H1 (cell line): Measurements from ENCODE around the gene TPST2. TPM values are rescaled to one million over a fixed set of nuclear protein-coding genes. Genes with fewer than 3 reads are reported as not detected.

Source experiments
- CTCF ChIA-PET: fragments of 300-600 bp; sonication (Branson Sonifier 250); formaldehyde crosslinking; loops from one replicate; lab custom pipeline; 2021; ENCODE audit not compliant: partially characterized antibody; lab: Charles Lee
- POLR2A ChIA-PET: fragments of 300-600 bp; sonication (Branson Sonifier 250); formaldehyde crosslinking; loops from one replicate; lab custom pipeline; 2021; ENCODE audit warnings: inconsistent platforms; ENCODE audit not compliant: partially characterized antibody; lab: Charles Lee
- DNase-seq, 2 experiments: peaks; one replicate each; pipeline versions ENCODE4 v3.0.0 to v3.0.0-alpha.2; 2010 to 2022; ENCODE audit warnings: low spot score in 2 of 2, low read depth in 1 of 2, mixed read lengths in 1 of 2
- FAIRE-seq: peaks from 2 replicates; lab custom pipeline; 2011; peaks lifted over from hg19 to GRCh38; lab: Jason Lieb, UNC
- H2AFZ ChIP-seq: 2 replicates; pipeline ENCODE4 v1.8.1; 2012; ENCODE audit warnings: low read length, inconsistent platforms
- H2AK5ac ChIP-seq: 2 replicates; pipeline ENCODE4 v1.6.1; 2013; ENCODE audit warnings: low read depth, low read length
- H2BK120ac ChIP-seq: replicated peaks from 2 replicates; pipeline ENCODE3; 2013; ENCODE audit warnings: low read depth, low read length, inconsistent platforms
- H2BK12ac ChIP-seq: 2 replicates; pipeline ENCODE4 v1.6.1; 2013; ENCODE audit warnings: low read depth, low read length
- H2BK15ac ChIP-seq: 2 replicates; pipeline ENCODE4 v1.6.1; 2013; ENCODE audit warnings: low read length
- H2BK20ac ChIP-seq: 2 replicates; pipeline ENCODE4 v1.6.1; 2013; ENCODE audit warnings: low read length
- H2BK5ac ChIP-seq: 2 replicates; pipeline ENCODE4 v1.6.1; 2013; ENCODE audit warnings: low read depth, low read length
- H3K14ac ChIP-seq: 2 replicates; pipeline ENCODE4 v1.6.1; 2013; ENCODE audit warnings: inconsistent platforms; ENCODE audit not compliant: insufficient read length
- H3K18ac ChIP-seq: 2 replicates; pipeline ENCODE4 v1.6.1; 2013; ENCODE audit warnings: low read length; ENCODE audit errors: extremely low read depth
- H3K23ac ChIP-seq: 2 replicates; pipeline ENCODE4 v1.6.1; 2013; ENCODE audit warnings: inconsistent platforms; ENCODE audit not compliant: insufficient read length
- H3K23me2 ChIP-seq: 2 replicates; pipeline ENCODE4 v1.6.1; 2013; ENCODE audit warnings: low read depth, low read length
- H3K27ac ChIP-seq: 2 replicates; pipeline ENCODE4 v1.6.1; 2011; ENCODE audit warnings: low read depth, low read length, inconsistent platforms
- H3K27me3 ChIP-seq, 4 experiments: replicated peaks in 1 of 4; 1 replicate in 1 of 4; 2 replicates in 3 of 4; pipeline versions ENCODE4 v1.6.1 to v1.8.1; 2011 to 2013; ENCODE audit warnings: low read length in 3 of 4, mild to moderate bottlenecking in 3 of 4, inconsistent platforms in 2 of 4, mixed read lengths in 2 of 4, moderate library complexity in 1 of 4; ENCODE audit not compliant: control insufficient read depth in 3 of 4, insufficient read depth in 3 of 4; ENCODE audit errors: extremely low read depth in 1 of 4
- H3K36me3 ChIP-seq, 4 experiments: 2 replicates each; pipeline versions ENCODE4 v1.6.1 to v1.8.1; 2011 to 2013; ENCODE audit warnings: mild to moderate bottlenecking in 4 of 4, low read length in 3 of 4, moderate library complexity in 2 of 4, control low read depth in 1 of 4, inconsistent platforms in 1 of 4; ENCODE audit not compliant: insufficient read depth in 4 of 4, control insufficient read depth in 2 of 4
- H3K4ac ChIP-seq: replicated peaks from 2 replicates; pipeline ENCODE3; 2013; ENCODE audit warnings: low read length, low read depth, mixed read lengths, inconsistent platforms; ENCODE audit not compliant: insufficient read length
- H3K4me1 ChIP-seq, 4 experiments: replicated peaks in 1 of 4; 1 replicate in 1 of 4; 2 replicates in 3 of 4; pipeline versions ENCODE4 v1.6.1 to v1.8.1; 2011 to 2013; ENCODE audit warnings: low read length in 3 of 4, inconsistent platforms in 2 of 4, mixed read lengths in 1 of 4; ENCODE audit not compliant: insufficient read depth in 4 of 4, control insufficient read depth in 3 of 4
- H3K4me2 ChIP-seq, 2 experiments: 2 replicates each; pipeline versions ENCODE4 v1.6.1 to v1.8.1; 2011 to 2013; ENCODE audit warnings: low read depth in 2 of 2, low read length in 2 of 2, control low read depth in 1 of 2, inconsistent platforms in 1 of 2, mild to moderate bottlenecking in 1 of 2; ENCODE audit not compliant: insufficient read depth in 1 of 2
- H3K4me3 ChIP-seq, 4 experiments: fragments of 200-600, 300-600 bp in 1 of 4; sonication (generic), shearing (Covaris generic), sonication (Bioruptor Twin) in 1 of 4; 2 replicates each; pipeline versions ENCODE4 v1.5.1 to v1.8.1; 2011 to 2016; ENCODE audit warnings: low read length in 4 of 4, low read depth in 3 of 4, control low read depth in 2 of 4, inconsistent platforms in 2 of 4, mild to moderate bottlenecking in 2 of 4, mixed read lengths in 1 of 4, moderate library complexity in 1 of 4; ENCODE audit not compliant: insufficient read depth in 2 of 4; ENCODE audit errors: extremely low read depth in 1 of 4
- H3K56ac ChIP-seq: replicated peaks from 2 replicates; pipeline ENCODE3; 2013; ENCODE audit warnings: low read depth, mild to moderate bottlenecking, mixed read lengths, low read length, inconsistent platforms; ENCODE audit not compliant: insufficient read length
- H3K79me1 ChIP-seq: 2 replicates; pipeline ENCODE4 v1.6.1; 2013; ENCODE audit warnings: low read depth, low read length, control low read depth
- H3K79me2 ChIP-seq, 2 experiments: 2 replicates each; pipeline versions ENCODE4 v1.6.1 to v1.8.1; 2012 to 2013; ENCODE audit warnings: low read length in 2 of 2, mild to moderate bottlenecking in 2 of 2, inconsistent platforms in 1 of 2; ENCODE audit not compliant: insufficient read depth in 2 of 2, control insufficient read depth in 1 of 2
- H3K9ac ChIP-seq, 4 experiments: replicated peaks in 1 of 4; 1 replicate in 1 of 4; 2 replicates in 3 of 4; pipeline versions ENCODE4 v1.6.1 to v1.8.1; 2011 to 2013; ENCODE audit warnings: low read depth in 3 of 4, low read length in 3 of 4, control low read depth in 2 of 4, mild to moderate bottlenecking in 2 of 4, moderate library complexity in 2 of 4, inconsistent platforms in 1 of 4; ENCODE audit errors: extremely low read depth in 1 of 4
- H3K9me3 ChIP-seq, 2 experiments: 2 replicates each; pipeline versions ENCODE4 v1.6.1 to v1.8.1; 2012 to 2013; ENCODE audit warnings: mild to moderate bottlenecking in 2 of 2, moderate library complexity in 2 of 2, control low read depth in 1 of 2, inconsistent platforms in 1 of 2, low read depth in 1 of 2, low read length in 1 of 2, mixed read lengths in 1 of 2; ENCODE audit not compliant: insufficient read depth in 2 of 2
- H4K20me1 ChIP-seq, 2 experiments: replicated peaks in 1 of 2; 2 replicates each; pipeline versions ENCODE3 to v1.8.1; 2011 to 2013; ENCODE audit warnings: inconsistent platforms in 2 of 2, low read length in 2 of 2, mild to moderate bottlenecking in 1 of 2; ENCODE audit not compliant: insufficient read depth in 2 of 2, control insufficient read depth in 1 of 2
- H4K5ac ChIP-seq: 2 replicates; pipeline ENCODE4 v1.6.1; 2013; ENCODE audit warnings: low read length, low read depth, mixed read lengths, inconsistent platforms; ENCODE audit not compliant: insufficient read length
- H4K8ac ChIP-seq: 2 replicates; pipeline ENCODE4 v1.8.0; 2013; ENCODE audit warnings: mild to moderate bottlenecking, moderate library complexity, low read length, inconsistent platforms; ENCODE audit not compliant: insufficient read depth; ENCODE audit errors: extremely low read depth
- H4K91ac ChIP-seq: replicated peaks from 2 replicates; pipeline ENCODE3; 2013; ENCODE audit warnings: low read length, mixed read lengths, inconsistent platforms; ENCODE audit not compliant: insufficient read length
- BCL11A ChIP-seq, 2 experiments: IDR thresholded peaks; one replicate each; pipeline ENCODE4 v1.6.1; 2011; ENCODE audit warnings: low read depth in 2 of 2, low read length in 2 of 2, mild to moderate bottlenecking in 2 of 2
- CEBPB ChIP-seq: IDR thresholded peaks from 2 replicates; pipeline ENCODE4 v1.6.1; 2012; ENCODE audit warnings: low read depth, low read length
- CHD1 ChIP-seq: IDR thresholded peaks from 2 replicates; pipeline ENCODE4 v1.6.1; 2012; ENCODE audit warnings: low read depth, low read length, improper control_type of control experiment
- CTBP2 ChIP-seq: IDR thresholded peaks from 2 replicates; pipeline ENCODE4 v1.7.0; 2011; ENCODE audit warnings: borderline replicate concordance, mild to moderate bottlenecking, moderate library complexity, mixed read lengths, low read length; ENCODE audit not compliant: insufficient read depth, insufficient read length
- E2F6 ChIP-seq: IDR thresholded peaks from 2 replicates; pipeline ENCODE4 v1.6.1; 2012; ENCODE audit warnings: inconsistent platforms
- EP300 ChIP-seq, 2 experiments: IDR thresholded peaks; 1 replicate in 1 of 2; 2 replicates in 1 of 2; pipeline ENCODE4 v1.6.1; 2011 to 2012; ENCODE audit warnings: low read depth in 2 of 2, low read length in 2 of 2, mild to moderate bottlenecking in 2 of 2, borderline replicate concordance in 1 of 2, inconsistent platforms in 1 of 2, moderate library complexity in 1 of 2
- POLR2A ChIP-seq, 2 experiments: IDR thresholded peaks; 1 replicate in 1 of 2; 2 replicates in 1 of 2; pipeline ENCODE4 v1.6.1; 2011; ENCODE audit warnings: low read depth in 2 of 2, low read length in 2 of 2, mild to moderate bottlenecking in 2 of 2; ENCODE audit errors: control extremely low read depth in 1 of 2
- POU5F1 ChIP-seq: IDR thresholded peaks from 2 replicates; pipeline ENCODE4 v1.6.1; 2011; ENCODE audit warnings: low read depth, mild to moderate bottlenecking, low read length, moderate library complexity
- RFX5 ChIP-seq: IDR thresholded peaks from 2 replicates; pipeline ENCODE4 v1.6.1; 2011; ENCODE audit warnings: low read depth, low read length, improper control_type of control experiment, borderline replicate concordance
- RXRA ChIP-seq: IDR thresholded peaks from 2 replicates; pipeline ENCODE4 v1.6.1; 2011; ENCODE audit warnings: low read depth, mild to moderate bottlenecking, low read length, moderate library complexity; ENCODE audit not compliant: insufficient read depth
- SP4 ChIP-seq: IDR thresholded peaks from 2 replicates; pipeline ENCODE4 v1.6.1; 2012; ENCODE audit warnings: low read length, inconsistent platforms
- TAF1 ChIP-seq: IDR thresholded peaks from 2 replicates; pipeline ENCODE4 v1.6.1; 2011; ENCODE audit warnings: mild to moderate bottlenecking, low read depth, low read length
- TCF12 ChIP-seq: IDR thresholded peaks from 2 replicates; pipeline ENCODE4 v1.6.1; 2011; ENCODE audit warnings: low read depth, mild to moderate bottlenecking, low read length
- TEAD4 ChIP-seq: IDR thresholded peaks from 2 replicates; pipeline ENCODE4 v1.6.1; 2012; ENCODE audit warnings: low read depth, low read length, inconsistent platforms, mixed read lengths
- WGBS, 2 experiments: shearing (Covaris generic) in 1 of 2; methylation state at CpG; one replicate each; pipeline versions ENCODE4 v1.1.6 to v1.1.7; 2013 to 2015; ENCODE audit warnings: low lambda C conversion rate in 2 of 2, mixed read lengths in 2 of 2, inconsistent platforms in 1 of 2, low coverage in 1 of 2, missing lambda C conversion rate in 1 of 2; ENCODE audit not compliant: insufficient replicate concordance in 2 of 2, insufficient coverage in 1 of 2, insufficient read length in 1 of 2; ENCODE audit errors: extremely low coverage in 1 of 2, missing lambda C conversion rate in 1 of 2; 5-methylcytosine and 5-hydroxymethylcytosine counted together
- polyA plus RNA-seq, 7 experiments: library from polyadenylated mRNA; depleted of rRNA in 3 of 7; stranded (reverse) in 5 of 7; unstranded in 2 of 7; fragments of >200 nt in 5 of 7; fragments of 200-250 nt in 2 of 7; gene quantifications; 1 replicate in 5 of 7; 2 replicates in 1 of 7; 4 replicates in 1 of 7; pipeline versions ENCODE4 v1.2.1 to v1.2.3, GENCODE V29; 2011 to 2013; ENCODE audit warnings: missing spikeins in 2 of 7, mixed read lengths in 2 of 7
- total RNA-seq: library from RNA; stranded (reverse); fragmentation: NEBNext Ultra II Directional; extraction: Animal tissue kit (Norgen Biotek cat#: 25700); gene quantifications from 2 replicates; pipeline ENCODE4 v1.2.1, GENCODE V29; 2021

TPST2 gene
- total and polyA plus RNA-seq, 2 of the 8 experiments (the other 6 are each of a cell fraction or from before 2014, with no cell fraction given), result 58.8 to 143 TPM

GRCh38 chr22:26483043-26483438 is 106.9 kb downstream of the TPST2 start:
- H3K56ac ChIP-seq, result peak overlapping the region; percentile 78
- no peak overlapping the region for H2AK5ac ChIP-seq
- H4K8ac ChIP-seq, result peak overlapping the region; percentile 99
- H2BK5ac ChIP-seq, result peak overlapping the region; percentile 41
- POLR2A ChIA-PET, result interaction anchor here (0.6 to 3.3 kb wide), 22 partner anchors 8 to 182 kb away, joined by 3 to 27 read pairs (median 5); partner anchors contain the start of gene TFIP11
- H3K27me3 ChIP-seq, result no peaks in the 10 kb centered on the region; a peak in 1 of 7 replicates
- H3K79me2 ChIP-seq, result peaks cover 12 to 62% of the 10 kb centered on the region in 2 experiments
- TF ChIP-seq CTBP2 (no peak), TAF1 (no peak), TEAD4 (no peak), BCL11A (IDR thresholded peaks at IDR 0.05; ENCODE audit: low read depth in 2 of 2, low read length in 2 of 2) (no peak), SP4 (no peak), EP300 (IDR thresholded peaks at IDR 0.05; ENCODE audit: borderline replicate concordance in 1 of 2, low read depth in 2 of 2, low read length in 2 of 2) (no peak), POLR2A (IDR thresholded peaks at IDR 0.05; ENCODE audit: control extremely low read depth in 1 of 2, low read depth in 2 of 2, low read length in 2 of 2) (no peak), E2F6 (no peak), TCF12 (no peak), RXRA (no peak), POU5F1 (no peak), RFX5 (no peak), CEBPB (no peak), CHD1 (no peak)
- TF ChIP-seq, all 59 proteins: peak for 0
- no peak for DNase-seq
- H3K18ac ChIP-seq, result 0 out of 2 replicates have a peak overlapping the region, but pooled peaks have one; percentile 13
- peaks cover 6% of the 10 kb centered on the region; the same call in 1 of the 2 replicates for H3K79me1 ChIP-seq
- 15% methylated on average over 7 of the region's 7 CpGs; no CpG with 5 or more reads in 1 of the 2 experiments for WGBS, 2 experiments
- FAIRE-seq, result no peak
- peak overlapping the region; percentile 82 to 90 (median 87) for H3K9ac ChIP-seq
- H4K5ac ChIP-seq, result peak overlapping the region; percentile 45
- CTCF ChIA-PET, result interaction anchor here (1.1 to 2.8 kb wide), 4 partner anchors 22 to 183 kb away, joined by 3 to 18 read pairs (median 4); no protein-coding TSS in a partner anchor
- no peak overlapping the region for H2BK120ac ChIP-seq
- no peak overlapping the region for H3K4ac ChIP-seq
- peaks cover 0 to 2% of the 10 kb centered on the region in 2 experiments for H4K20me1 ChIP-seq
- H3K4me2 ChIP-seq, result peak overlapping the region; percentile 87 to 96
- H3K4me3 ChIP-seq, result peak overlapping the region; percentile 77 to 99 (median 90)
- no peak overlapping the region for H3K23ac ChIP-seq
- H3K4me1 ChIP-seq, result peaks cover 0 to 14% (median 6%) of the 10 kb centered on the region in 4 experiments; a peak in 5 of 7 replicates
- no peak overlapping the region for H3K14ac ChIP-seq
- no peak overlapping the region; the same call in 1 of the 2 replicates for H2AFZ ChIP-seq
- H2BK20ac ChIP-seq, result no peak overlapping the region
- H2BK15ac ChIP-seq, result no peak overlapping the region
- H4K91ac ChIP-seq, result peak overlapping the region; percentile 71
- no peaks in the 10 kb centered on the region for H3K9me3 ChIP-seq
- no peak overlapping the region for H2BK12ac ChIP-seq
- peak overlapping the region; percentile 76 for H3K27ac ChIP-seq
- peaks cover 11% of the 10 kb centered on the region for H3K23me2 ChIP-seq
- peaks cover 2 to 8% (median 4%) of the 10 kb centered on the region in 4 experiments; a peak in 6 of 8 replicates for H3K36me3 ChIP-seq
